Right renal cortex interstitium (tissue), 3 donors: ENCODE data around the gene RALY. TPM values are rescaled to one million over a fixed set of nuclear protein-coding genes. Genes with fewer than 3 reads are reported as not detected.
A peak's percentile ranks its signal among the peaks of the same experiment; 100 is the strongest.

Source experiments
- DNase-seq, 3 donors: peaks; one replicate each; pipeline ENCODE4 v3.0.0-alpha.2; 2013; ENCODE audit warnings: low read depth in 3 of 3, low spot score in 2 of 3
- polyA plus RNA-seq, 3 donors: library from polyadenylated mRNA; unstranded; fragments of 120-200 nt; gene quantifications; one replicate each; pipeline ENCODE4 v1.2.1, GENCODE V29; 2013; ENCODE audit not compliant: insufficient read length in 3 of 3

RALY gene
- polyA plus RNA-seq, 3 donors: 143 to 151 (median 144) TPM

DNA sequence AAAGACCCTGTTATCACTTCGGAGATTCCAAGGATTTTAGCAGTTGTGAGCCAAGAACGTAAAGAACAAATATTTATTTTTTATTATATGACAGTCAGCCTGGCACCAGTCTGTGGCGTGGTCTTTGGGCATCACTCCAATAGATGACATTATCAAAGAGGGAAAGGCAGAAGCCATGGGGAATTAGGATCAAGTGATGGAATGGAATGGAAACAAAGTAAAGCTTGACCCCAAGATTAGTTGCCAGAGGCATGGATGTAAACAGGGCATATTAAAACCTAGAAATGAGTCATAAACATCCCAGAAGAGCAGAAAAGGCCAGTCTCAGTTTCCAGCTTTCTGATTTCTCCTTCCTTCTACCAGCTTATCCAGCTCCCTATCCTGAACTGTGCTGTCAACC is 106.9 kb downstream of the RALY start:
- no peak for DNase-seq

DNA sequence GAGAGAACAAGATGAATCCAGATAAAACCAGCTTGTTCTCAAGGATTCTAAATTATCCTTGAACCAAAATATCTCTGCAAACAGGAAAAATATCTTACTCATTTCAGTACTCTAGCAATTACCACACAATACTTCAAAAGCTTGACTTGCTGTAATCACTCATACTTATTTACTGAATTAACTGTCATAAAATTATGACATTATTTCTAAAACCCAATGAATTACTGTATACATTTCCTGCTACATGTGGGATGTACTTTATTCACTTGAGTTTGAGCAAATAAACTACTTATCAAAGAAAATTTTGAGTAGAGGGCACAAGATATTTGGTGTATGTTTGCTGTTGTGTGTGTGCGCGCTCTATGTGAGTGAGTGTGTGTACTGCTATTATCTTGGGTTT is 108.6 kb downstream of the RALY start:
- no peak for DNase-seq

DNA sequence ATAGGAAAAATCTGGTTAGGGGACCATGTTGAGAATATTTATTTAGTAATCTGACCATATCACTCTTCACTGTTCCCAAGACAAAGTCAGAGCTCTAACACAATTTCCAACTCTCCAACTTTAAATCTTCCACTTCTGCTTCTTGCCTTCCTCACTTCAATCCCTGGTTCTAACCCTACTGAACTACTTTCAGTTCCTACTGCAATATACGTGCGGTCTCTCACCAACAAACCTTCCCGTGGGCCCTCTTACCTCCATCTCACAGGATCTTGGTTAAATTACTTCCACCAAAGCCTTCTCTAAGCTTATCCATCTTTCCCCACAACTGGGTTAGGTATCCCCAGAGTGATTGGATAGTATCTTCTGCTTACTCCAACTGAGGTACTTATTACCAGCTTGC is 110.3 kb downstream of the RALY start:
- no peak for DNase-seq

DNA sequence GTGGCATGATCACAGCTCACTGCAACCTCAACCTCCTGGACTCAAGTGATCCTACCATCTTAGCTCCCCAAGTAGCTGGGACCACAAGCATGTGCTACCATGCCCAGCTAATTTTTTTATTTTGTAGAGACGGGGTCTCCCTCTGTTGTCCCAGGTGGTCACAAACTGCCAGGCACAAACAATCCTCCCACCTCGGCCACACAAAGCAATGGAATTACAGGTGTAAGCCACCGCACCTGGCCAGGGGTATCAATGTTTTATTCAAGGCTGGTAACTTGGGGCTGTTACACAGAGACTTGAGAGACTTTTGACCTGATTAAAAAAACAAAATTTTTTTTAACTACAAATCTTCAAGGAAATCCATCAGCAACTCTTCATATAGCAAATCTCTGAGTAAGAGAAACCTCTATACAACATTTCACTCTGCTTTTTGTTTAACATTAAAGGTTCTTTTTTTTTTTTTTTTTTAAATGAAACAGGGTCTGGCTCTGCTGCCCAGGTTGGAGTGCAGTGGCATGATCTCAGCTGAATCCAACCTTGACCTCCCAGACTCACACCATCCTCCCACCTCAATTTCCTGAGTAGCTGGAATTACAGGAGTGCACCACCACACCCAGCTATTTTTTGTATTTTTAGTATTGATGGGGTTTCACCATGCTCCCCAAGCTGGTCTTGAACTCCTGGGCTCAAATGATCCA is 112.4 kb downstream of the RALY start:
- DNase-seq: no peak

DNA sequence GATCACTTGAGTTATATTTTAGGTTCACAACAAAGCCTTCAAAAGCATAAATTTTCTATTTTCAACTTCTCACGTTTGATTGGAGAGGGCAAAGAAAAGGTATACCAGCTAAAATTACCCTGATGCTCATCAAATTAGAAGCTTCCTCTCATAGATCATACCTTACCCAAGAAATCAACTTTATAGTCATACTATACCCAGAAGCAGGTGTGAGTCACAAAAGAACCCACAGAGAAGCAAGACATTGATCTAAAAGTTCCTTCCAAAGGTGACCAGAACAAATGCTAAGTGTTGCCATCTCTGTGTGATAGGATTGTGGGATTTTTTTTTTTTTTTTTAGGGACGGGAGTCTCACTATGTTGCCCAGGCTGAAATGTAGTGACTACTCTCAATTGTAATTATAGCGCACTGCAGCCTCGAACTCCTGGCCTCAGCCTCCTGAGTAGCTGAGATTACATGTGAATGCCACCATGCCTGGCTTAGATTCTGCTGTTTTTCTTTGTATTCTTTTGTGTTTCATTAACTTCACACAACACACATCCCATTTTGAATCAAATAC is 115.0 kb downstream of the RALY start:
- no peak for DNase-seq

DNA sequence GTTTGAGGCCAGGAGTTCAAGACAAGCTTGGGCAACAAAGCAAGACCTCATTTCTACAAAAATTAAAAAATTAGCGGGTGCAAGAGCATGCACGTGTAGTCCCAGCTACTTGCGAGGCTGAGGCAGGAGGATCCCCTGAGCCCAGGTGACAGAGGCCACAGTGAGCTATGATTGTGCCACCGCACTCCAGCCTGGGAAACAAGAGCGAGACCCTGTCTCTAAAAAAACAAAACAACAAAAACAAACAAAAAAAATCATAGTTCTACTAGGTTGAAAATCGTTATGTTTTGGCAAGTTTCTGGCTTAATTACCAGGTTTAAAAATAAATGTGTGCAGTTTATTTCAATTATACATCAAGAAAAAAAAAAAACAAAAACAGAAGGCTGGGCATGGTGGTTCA is 115.7 kb downstream of the RALY start:
- DNase-seq: no peak

DNA sequence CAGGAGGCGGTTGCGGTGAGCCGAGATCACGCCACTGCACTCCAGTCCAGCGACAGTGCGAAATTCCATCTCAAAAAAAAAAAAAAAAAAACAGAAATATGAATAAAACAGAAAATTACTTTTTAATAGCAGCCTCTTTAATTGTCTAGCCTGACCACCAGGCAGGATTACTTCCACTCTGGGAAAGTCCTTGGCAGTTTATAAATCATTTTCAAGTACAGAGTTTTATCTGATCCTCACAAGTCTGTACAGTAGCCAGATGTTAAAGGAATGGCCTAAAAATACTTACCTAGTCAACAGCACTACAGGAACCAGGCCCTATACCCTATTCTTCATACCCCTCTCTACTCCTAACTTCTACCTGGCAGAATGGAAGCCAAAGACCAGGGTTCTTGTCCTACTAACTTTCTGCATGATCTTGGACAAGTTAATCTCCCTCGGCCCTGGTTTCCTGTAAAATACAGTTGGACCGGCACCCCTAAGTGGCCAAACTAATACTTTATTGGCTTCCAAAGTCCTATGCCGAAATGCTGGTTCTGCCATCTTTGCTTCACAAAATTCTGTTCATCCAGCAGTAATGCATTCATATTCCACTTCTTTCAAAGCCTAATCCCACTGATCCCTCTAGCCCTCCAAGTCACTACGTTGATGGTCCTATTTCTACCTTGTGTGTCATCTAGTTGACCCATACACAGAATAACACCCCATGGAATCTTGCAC is 116.5 kb downstream of the RALY start:
- no peak for DNase-seq

DNA sequence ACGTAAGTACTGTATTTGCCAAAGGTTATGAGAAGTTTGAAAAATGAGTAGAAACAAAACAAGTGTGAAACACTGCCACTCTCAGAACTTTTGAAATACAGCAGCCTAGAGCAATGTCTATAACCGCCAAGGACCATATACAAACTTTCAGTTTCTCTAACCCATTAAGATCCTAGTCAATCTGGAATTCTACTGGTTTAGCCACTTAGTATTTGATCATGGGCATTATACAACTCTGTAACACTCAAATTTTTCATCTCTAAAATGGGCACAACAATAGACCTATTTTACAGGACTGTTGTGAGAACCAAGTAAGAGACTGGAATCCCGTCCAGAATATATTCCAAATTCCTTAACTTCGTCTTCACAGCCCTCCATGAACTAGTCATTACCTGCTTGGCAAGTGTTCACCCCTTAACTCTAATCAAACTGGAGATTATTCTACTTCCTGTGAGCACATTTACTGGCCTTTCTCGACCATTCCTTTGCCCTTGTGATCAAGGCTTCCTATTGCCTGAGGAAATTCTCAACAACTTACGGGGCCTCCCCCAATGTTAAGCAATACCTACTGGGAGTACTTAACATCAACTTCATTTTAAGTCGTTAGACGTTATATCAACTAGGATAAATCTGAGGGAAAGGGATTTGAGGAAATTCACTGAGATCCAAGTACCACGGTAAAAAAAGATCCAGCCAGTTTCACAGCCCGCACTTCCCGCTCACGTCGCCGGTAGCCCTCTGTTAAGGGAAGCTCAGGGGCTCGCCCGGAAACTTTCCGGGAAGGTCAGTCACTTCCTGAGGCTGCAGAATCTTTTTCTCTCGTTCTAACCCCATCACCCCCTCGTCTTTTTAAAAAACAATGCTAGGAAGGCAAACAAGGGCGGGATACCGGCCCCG is 117.3 kb downstream of the RALY start:
- DNase-seq: peak in 2 of 3 donors; percentile 4 to 18

DNA sequence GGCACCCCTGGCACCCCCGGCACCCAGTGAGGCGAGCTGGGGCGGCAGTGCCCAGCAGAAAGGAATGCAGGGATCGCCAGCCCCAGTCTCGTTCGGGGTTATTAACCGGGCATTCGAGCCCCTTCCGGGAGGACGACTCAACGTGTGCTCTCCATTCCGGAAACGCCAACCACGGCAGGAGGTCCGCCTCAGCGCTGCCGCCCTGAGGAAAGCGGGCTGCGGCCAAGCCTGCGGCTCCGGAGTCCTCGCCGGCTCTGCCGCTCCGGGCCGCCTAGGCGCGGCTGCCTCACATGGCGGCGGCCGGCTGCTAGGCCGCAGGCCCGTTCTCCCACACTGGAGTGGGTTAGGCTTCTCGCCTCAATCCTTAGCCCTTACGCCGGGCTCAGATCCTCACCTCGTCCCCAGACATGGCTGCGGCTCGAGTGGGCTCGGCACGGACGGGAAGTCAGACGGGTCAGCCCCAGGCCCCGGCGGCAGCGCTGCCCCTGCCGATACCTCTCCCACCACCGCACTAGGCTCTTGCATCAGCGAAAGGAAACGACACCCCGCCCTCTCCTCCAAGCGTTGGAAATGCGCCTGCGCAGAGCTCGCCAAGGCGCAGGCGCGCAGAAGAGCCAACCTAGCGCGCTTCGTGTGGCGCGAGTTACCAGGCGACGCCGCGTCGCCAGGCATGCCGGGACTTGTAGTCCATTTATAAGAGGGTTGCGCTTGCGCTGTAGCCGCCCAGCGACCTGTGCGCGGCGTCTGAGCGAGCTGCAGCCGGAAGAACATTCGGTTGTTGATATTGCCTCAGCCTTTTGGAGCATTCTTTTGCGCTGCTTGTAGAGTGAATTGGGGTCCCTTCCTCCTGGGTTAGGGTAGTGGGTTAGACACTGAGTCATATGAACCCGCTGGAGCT is 118.2 kb downstream of the RALY start, which contains the start of gene EIF2S2:
Gene EIF2S2 (minus strand): TSS at position 542 of the 898 bp plus-strand sequence. CDS start 133 bp downstream, at position 409.
- DNase-seq: peak; percentile 96 to 98 (median 97)

DNA sequence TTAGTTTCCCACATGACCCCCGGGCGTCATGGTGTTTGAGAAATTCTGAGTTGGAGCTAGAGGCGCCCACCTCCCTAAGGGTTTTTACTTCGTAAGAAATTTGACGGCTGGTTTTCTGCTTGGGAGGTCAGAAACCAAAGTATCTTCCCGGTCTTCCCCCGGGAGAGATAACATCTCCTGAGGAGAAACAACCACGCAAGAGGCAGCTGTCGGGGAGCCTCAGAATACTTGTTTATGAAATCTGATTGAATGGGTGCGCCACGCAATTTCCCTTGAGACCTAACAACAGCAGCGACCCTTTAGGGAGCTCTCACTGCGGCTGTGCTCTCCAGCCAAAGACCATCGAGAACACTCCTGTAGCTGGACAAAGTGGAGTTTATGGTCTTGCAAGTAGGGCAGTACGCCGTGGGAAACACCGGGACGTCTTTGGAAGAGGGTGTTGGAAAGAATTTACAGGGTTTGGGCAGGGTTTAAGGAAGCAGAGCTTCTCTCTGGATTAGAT is 118.9 kb downstream of the RALY start:
- DNase-seq: peak in 2 of 3 donors; percentile 27 to 44

DNA sequence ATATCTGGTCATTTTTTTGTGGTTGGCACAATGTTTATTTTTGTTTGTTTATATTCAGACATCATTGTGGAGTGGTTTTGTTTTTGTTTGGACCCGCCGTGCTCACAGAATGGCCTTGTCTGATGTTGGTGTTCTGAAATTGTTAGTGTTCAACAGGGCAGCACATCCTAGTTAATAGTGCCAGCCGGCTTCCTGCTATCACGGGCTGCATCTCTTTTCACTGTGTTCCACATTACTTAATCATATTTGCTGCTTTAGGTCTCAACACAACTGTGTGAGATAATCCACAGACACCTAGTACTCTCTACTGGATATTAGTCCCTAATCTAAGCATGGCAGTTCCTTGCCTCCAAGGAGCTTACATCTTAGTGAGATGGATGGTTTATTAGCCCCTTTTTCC is 121.1 kb downstream of the RALY start:
- DNase-seq: no peak

DNA sequence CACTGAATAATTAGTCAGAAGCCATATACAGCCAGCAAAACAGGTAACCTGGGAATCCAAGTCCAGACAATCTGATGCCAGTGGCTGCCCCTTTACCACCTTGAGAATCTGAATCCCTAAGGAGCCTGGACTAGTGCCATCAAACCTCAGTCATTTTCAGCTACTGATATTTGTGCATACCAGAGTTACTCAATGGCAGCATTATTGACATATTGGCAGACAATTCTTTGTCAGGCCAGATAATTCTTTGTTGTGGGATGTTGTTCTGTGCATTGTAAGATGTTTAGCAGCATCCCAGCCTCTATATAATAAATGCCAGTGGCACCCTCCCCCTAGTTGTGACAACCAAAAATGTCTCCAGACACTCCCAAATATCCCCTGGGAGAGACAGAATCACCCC is 121.5 kb downstream of the RALY start:
- no peak for DNase-seq

DNA sequence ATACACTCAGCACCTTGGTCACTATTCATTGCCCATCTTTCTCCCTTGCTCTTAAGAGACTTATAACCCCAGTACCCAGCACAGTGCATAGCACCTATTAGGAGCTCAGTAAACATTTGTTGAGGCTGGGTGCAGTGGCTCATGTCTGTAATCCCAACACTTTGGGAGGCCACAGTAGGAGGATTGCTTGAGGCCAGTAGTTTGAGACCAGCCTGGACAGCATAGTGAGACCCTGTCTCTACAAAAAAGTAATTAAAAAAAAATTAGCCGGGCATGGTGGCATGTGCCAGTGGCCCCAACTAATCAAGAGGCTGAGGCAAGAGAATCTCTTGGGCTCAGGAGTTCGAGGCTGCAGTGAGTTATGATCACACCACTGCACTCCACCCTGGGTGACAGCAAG is 126.5 kb downstream of the RALY start:
- no peak for DNase-seq

DNA sequence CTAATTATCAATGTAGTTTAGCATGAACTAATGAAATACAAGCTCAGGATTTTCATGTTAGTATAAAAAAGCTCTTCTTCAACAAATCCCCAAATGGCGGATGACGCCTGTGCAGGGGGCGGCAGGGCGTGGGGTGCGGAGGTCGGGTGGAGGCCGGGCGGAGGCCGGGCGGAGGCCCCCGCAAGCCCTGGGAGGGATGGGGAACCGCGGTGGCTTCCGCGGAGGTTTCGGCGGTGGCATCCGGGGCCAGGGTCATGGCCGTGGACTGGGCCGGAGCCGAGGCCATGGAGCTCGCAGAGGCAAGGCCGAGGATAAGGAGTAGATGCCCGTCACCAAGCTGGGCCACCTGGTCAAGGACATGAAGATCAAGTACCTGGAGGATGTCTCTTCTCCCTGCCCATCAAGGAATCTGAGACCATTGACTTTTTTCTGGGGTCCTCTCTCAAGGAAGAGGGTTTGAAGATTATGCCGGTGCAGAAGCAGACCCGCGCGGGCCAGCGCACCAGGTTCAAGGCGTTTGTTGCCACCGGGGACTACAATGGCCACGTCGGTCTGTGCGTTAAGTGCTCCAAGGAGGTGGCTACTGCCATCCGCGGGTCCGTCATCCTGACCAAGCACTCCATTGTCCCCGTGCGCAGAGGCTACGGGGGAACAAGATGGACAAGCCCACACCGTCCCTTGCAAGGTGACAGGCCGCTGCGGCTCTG is 128.7 kb downstream of the RALY start:
- no peak for DNase-seq

DNA sequence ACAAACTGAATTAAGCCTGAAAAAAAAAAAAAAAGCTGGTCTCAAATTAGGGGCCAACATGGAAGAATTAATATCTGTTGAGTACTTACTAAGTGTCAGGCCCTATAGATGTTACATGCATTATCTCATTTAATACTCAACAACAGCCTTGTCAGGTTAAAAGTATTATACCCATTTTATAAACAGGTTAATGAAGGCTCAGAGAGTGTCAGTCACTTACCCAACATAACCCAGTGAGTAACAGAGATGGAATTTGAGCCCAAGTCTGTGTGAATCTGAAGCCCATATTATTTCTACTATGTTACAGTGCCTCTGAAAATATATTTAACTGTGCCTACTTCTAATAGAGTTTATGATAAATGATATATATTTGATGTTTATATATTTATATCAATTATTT is 129.6 kb downstream of the RALY start:
- DNase-seq: no peak

DNA sequence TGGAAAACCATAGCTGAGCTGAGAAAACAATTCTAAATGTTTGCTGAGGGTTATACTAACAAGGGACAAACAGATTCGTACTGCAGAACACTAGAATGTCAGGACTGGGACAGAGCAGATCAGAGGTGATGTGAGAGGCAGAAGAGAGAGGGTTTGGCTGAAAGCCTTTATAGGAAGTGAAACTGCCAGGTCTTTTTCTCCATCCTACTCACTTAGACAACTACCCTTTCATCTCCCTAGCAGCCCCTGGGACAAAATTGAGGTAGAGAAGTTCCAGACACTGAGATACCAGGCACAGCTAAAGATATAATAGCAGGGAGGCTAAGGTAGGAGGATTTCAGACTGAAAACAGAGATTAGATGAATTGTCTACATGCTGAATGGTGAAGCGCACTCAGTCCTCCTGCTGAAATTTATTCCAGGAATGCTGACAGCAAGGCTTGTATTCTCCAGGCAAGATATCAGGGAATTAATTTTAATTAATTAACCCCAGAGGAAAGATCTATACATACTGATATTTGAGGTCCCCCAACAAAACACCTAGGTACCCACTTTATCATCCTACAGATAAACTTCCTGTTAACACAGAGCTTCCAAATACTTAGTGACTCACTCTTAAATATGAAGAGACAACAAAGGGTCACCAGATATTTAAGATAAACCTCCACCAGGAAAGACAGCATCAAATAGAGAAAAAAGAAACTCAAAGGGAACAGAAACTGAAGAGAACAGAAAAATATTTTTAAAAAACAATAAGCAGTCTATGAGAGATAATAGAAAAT is 130.9 kb downstream of the RALY start:
- DNase-seq: no peak

DNA sequence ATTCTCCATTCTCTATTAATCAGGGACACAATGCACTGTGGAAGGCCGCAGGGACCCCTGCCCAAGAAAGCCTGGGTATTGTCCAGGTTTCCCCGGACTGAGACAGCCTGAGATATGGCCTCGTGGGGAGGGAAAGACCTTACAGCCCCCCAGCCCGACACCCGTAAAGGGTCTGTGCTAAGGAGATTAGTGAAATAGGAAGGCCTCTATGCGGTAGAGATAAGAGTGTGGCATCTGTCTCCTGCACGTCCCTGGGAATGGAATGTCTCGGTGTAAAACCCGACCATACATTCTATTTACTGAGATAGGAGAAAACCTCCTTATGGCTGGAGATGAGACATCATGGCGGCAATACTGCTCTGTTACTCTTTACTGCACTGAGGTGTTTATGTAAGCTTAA is 134.1 kb downstream of the RALY start:
- DNase-seq: no peak

DNA sequence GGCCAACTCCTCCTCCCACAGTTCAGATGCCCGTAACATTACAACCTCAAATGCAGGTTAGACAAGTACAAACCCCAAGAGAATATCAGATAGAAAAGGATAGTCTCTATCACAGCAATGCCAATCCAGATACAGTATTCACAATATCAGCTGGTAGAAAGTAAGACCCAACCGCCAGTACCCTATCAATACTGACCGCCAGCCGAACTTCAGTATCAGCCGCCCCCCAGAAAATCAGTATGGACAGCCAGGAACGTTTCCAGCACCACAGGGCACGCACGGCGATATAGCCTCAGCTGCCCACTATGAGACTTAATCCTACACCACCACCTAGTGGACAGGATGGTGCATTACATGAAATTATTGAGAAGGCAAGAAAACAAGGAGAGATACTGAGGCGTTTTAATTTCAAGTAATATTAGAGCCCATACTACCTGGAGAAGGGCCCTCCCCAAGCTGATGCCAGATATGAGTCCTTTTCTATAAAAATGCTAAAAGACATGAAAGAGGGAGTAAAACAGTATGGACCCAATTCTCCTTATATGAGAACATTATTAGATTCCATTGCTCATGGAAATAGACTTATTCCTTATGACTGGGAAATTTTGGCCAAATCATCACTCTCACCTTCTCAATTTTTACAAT is 135.9 kb downstream of the RALY start:
- DNase-seq: peak in 2 of 3 donors; percentile 58 to 62
